Right kidney (tissue), 9 donors: Measurements from ENCODE around the gene LAMP1.
A peak's percentile ranks its signal among the peaks of the same experiment; 100 is the strongest.
"Not testable (repeated sequence)": the region's sequence is repeated elsewhere in the genome, so short reads cannot be mapped to it uniquely, and the experiment has no call there.

Experiments used
- DNase-seq: peaks from one replicate; pipeline ENCODE4 v3.0.0-alpha.2; 2016
- long read RNA-seq, 8 donors: transcript quantifications; one replicate each; lab custom pipeline, GENCODE V29; 2026

LAMP1 gene, protein sequence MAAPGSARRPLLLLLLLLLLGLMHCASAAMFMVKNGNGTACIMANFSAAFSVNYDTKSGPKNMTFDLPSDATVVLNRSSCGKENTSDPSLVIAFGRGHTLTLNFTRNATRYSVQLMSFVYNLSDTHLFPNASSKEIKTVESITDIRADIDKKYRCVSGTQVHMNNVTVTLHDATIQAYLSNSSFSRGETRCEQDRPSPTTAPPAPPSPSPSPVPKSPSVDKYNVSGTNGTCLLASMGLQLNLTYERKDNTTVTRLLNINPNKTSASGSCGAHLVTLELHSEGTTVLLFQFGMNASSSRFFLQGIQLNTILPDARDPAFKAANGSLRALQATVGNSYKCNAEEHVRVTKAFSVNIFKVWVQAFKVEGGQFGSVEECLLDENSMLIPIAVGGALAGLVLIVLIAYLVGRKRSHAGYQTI
- long read RNA-seq, donor 1, transcript LAMP1-201 (9 exons, 2,699 nt), result major isoform, 68 of 93 reads
- long read RNA-seq, donor 1, partial matches to known transcripts, result 25 of 93 reads
- long read RNA-seq, donor 1, other reads (novel, unspliced or antisense), result 0 of 93 reads
- long read RNA-seq, donor 2, transcript LAMP1-201 (9 exons, 2,699 nt), result major isoform, 51 of 72 reads
- long read RNA-seq, donor 2, partial matches to known transcripts, result 21 of 72 reads
- long read RNA-seq, donor 2, other reads (novel, unspliced or antisense), result 0 of 72 reads
- long read RNA-seq, donor 3, transcript LAMP1-201 (9 exons, 2,699 nt), result major isoform, 28 of 120 reads
- long read RNA-seq, donor 3, partial matches to known transcripts, result 92 of 120 reads
- long read RNA-seq, donor 3, other reads (novel, unspliced or antisense), result 0 of 120 reads
- long read RNA-seq, donor 4, transcript LAMP1-201 (9 exons, 2,699 nt), result major isoform, 57 of 94 reads
- long read RNA-seq, donor 4, partial matches to known transcripts, result 37 of 94 reads
- long read RNA-seq, donor 4, other reads (novel, unspliced or antisense), result 0 of 94 reads
- long read RNA-seq, donor 5, transcript LAMP1-201 (9 exons, 2,699 nt), result major isoform, 45 of 70 reads
- long read RNA-seq, donor 5, partial matches to known transcripts, result 12 of 70 reads
- long read RNA-seq, donor 5, other reads (novel, unspliced or antisense), result 13 of 70 reads
- long read RNA-seq, donor 6, transcript LAMP1-201 (9 exons, 2,699 nt), result major isoform, 61 of 123 reads
- long read RNA-seq, donor 6, partial matches to known transcripts, result 62 of 123 reads
- long read RNA-seq, donor 6, other reads (novel, unspliced or antisense), result 0 of 123 reads
- long read RNA-seq, donor 7, transcript LAMP1-201 (9 exons, 2,699 nt), result major isoform, 92 of 196 reads
- long read RNA-seq, donor 7, partial matches to known transcripts, result 104 of 196 reads
- long read RNA-seq, donor 7, other reads (novel, unspliced or antisense), result 0 of 196 reads
- long read RNA-seq, donor 8, transcript LAMP1-201 (9 exons, 2,699 nt), result major isoform, 70 of 104 reads
- long read RNA-seq, donor 8, partial matches to known transcripts, result 28 of 104 reads
- long read RNA-seq, donor 8, other reads (novel, unspliced or antisense), result 6 of 104 reads

DNA sequence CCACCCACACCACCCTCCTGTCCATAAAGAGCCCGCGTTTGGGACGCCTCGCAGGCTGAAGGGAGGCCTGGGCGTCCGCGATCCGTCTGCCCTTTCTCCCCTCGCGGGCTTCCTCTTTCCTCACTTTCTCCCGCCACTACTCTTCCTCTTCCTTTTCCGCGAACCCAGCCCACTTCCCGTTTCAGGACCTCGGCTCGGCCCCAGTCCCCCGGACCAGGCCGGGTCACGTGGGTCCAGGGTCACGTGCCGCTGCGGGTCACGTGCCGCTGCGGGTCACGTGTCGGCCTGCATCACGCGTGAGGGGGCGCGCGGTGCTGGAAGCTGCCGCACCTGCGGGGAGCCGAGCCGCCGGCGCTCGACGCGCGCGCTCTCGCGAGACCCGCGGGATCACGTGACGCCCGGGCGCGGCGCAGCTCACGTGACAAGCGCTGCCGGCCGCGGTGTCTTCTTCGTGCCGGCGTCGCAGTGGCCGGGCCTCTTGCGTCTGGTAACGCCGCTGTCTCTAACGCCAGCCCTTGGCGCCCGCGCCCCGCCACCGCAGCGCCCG lies at the start of gene LAMP1:
TSS of gene LAMP1 (plus strand) at position 417 of the 547 bp plus-strand sequence. CDS start 196 bp downstream, outside the sequence.
- DNase-seq, result peak; percentile 99

DNA sequence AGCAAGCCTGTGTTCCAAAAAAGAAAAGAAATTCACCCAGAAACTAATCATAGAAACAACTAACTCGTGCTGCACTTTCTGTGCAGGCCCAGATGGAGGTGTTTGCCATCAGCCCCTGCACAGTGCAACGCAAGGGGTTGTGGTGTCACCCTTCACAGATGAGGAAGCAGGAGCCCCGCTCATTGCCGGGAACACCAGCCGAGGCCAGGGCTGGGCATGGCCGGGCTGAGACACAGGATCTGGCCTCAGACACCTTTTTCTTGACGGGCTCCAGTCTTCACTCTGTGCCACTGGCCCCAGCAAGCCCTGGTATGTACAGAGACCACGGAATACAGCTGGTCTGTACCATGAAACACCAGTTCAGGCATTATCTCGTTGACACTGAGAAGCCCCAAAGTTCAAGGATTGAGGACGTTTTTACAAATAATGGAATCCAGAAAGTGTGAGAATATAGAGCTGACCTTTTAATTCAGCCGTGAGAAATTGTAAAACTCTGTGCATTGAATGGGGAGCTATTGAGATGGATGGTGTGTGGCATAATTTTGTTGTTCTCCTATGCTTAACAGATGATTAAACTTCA lies 44.4 kb upstream of the LAMP1 start:
- no peak for DNase-seq

GRCh38 chr13:113257908-113258307 lies 39.1 kb upstream of the LAMP1 start:
- DNase-seq, result not testable (repeated sequence)

DNA sequence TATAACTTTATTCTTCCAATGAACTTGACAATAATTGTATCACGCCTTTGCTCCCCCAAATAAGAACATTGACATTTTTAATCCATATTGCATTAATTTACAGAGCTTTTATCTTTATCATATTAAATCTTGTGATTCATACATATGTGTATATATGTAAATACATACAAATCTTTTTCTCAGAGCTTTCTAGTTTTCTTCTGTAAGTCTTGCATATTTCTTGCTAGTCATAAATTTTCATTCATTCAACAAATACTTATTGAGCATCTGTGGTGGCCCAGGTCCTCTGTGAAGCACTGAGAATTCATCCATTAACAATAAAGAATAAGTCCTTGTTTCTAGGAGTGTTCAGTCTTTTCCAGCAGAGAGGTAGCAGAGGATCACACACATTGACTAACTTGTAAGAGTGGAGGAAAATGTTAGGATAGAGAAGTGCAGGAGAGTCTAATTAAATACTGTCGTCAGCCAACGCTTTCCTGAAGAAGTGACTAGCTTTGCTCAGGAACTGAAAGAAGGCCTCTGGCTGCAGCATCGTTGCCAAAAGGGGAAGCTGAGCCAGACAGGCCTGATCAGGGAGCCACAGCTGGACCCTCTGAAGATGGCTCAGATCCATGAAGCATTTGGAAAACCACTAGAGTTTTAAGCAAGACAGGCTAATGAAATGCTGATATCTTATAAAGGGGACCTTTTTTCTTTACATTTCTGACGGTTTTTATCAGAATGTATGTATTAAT lies 38.6 kb upstream of the LAMP1 start:
- no peak for DNase-seq

GRCh38 chr13:113260996-113261395 lies 36.0 kb upstream of the LAMP1 start:
- no peak for DNase-seq

DNA sequence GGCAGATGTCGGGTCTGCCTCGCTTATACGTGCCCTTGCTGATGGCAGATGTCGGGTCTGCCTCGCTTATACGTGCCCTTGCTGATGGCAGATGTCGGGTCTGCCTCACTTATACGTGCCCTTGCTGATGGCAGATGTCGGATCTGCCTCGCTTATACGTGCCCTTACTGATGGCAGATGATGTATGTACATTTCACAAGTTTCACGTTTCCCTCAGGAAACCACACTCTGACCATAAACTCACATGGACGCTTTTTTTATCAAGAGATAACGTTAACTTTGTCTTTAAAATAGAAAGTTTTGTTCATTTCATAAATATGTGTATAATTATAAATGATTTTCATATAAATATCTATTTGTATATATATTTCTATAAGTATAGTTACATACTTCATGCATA lies 34.0 kb upstream of the LAMP1 start:
- not testable (repeated sequence) for DNase-seq

GRCh38 chr13:113267642-113268405 lies 29.2 kb upstream of the LAMP1 start:
- DNase-seq, result no peak

- no peak for DNase-seq
These were observed 25.0 kb upstream of the LAMP1 start for GRCh38 chr13:113272031-113272430.

- no peak for DNase-seq
These were observed 24.3 kb upstream of the LAMP1 start for GRCh38 chr13:113272701-113273181.

- DNase-seq, result no peak
These were observed 23.7 kb upstream of the LAMP1 start for GRCh38 chr13:113273321-113273720.

- DNase-seq, result no peak
These were observed 23.0 kb upstream of the LAMP1 start for GRCh38 chr13:113273851-113274590.

DNA sequence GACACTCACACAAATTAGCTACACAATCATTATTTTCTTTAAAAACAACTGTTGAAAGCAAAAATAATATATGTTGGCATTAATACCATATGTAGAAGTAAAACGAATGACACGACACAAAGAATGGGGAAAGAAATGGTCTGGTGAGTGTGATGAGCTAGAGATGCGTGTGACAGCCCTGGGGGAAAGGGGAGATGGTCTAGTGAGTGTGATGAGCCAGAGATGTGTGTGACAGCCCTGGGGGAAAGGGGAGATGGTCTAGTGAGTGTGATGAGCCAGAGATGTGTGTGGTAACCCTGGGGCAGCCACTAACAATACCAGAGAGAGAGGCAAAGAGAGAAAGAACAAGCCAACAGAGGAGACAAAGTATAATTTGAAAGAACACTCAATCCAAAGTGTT lies 22.3 kb upstream of the LAMP1 start:
- no peak for DNase-seq

GRCh38 chr13:113275387-113275786 lies 21.7 kb upstream of the LAMP1 start:
- DNase-seq, result peak; percentile 53

- no peak for DNase-seq
These were observed 16.9 kb upstream of the LAMP1 start for GRCh38 chr13:113280126-113280525.

DNA sequence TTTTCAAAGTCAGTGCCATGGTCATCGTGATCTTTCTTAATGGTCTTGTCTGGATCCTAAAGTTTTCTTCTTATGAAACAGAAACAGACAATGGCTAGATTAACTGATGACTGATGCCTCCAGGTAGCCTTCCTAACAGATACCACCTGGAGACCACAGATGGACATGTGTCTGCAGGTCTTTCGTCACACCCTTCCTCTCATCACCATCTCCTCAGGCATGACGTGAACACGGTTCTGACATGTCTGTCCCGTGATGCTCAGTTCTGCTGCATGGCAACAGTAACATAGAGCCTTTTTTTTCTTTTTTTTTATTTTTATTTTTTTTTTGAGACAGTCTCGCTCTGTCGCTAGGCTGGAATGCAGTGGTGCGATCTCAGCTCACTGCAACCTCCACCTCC lies 13.1 kb upstream of the LAMP1 start:
- no peak for DNase-seq

GRCh38 chr13:113288880-113289279 lies 8.2 kb upstream of the LAMP1 start:
- no peak for DNase-seq

DNA sequence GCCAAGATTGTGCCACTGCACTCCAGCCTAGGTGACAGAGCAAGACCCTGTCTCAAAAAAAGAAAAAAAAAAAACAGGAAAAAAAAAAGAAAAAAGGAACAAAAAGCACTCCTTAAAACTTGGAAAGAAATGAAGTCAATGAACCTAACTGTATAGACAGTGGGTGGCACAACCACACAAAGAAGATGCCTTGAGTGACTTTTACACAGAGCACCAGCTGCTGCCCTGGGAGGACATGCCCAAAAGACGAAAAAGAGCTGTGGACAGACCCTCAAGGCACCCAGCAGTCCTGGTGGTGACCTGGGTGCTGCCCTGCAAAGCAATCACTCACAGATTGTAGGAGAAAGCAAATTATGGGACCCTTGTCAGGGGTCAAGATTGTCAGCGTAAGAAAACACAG lies 5.9 kb upstream of the LAMP1 start:
- no peak for DNase-seq

DNA sequence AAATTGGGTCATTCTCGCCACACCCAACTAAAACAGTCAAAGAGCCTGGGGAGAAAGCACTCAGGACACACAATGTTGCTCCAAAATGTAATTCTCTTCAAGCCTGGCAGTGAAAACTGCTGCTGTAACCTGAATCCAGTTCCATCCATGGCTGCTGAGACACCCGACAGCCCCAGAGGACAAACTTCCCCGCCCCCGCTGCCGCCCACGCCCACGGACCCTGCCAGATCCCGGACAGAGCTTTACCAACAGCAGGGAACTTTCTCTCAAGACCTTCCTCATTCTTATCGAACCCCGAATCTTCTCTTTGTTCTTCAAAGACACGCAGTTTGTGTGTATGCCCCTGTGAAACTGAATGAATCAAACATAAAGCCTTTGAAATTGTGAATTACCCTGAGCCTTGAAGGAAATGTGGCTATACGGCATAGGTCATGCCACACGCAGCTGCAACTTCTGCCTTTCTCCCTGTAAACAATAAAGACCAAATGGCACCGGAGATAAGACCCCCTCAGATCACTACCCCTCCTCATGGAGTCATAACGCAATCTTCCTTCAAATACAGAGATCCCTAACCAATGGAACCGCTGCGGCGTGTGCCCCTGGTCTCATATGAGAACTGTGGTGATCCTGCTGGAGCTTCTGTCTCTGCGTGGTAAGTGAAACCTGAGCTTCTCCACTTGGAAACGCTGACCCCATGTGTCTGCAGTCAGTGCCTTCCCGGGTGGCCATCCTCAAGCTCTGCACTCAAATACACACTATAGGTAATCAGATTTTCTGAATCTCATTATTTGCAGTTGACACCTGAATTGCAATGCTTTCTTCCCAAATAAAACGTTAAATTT lies 4.8 kb upstream of the LAMP1 start:
- peak; percentile 61 for DNase-seq
